Measurements from ENCODE around the gene WWOX.

The WWOX gene

DNA sequence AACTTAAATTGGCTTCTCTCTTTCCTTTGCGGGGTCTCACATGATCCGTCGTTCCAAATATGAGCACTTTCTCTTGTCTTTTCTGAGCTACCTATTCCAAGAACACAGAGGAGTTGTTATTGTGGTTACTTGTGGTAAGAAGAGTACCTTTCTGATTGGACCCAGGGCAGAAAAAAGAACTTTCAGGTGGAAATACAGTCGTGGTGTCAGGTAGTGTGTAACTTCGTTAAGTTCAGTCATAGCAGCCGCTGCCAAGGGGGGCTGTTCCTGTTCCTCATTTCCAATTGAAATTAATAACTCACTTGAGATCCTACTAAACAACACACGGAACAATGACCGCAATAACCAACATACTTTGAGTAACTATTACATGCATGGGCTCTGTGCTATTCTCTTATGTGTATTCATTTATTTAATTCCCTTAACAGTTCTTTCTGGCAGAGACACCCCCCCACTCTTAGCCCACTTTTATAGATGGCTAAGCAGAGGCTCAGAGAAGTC is 819.4 kb downstream of the WWOX start:
- no peak for DNase-seq (ENCODE audit: low read depth)

- no peak for DNase-seq (ENCODE audit: low read depth)
Observed at GRCh38 chr16:78919852-78920251, 820.4 kb downstream of the WWOX start.

DNA sequence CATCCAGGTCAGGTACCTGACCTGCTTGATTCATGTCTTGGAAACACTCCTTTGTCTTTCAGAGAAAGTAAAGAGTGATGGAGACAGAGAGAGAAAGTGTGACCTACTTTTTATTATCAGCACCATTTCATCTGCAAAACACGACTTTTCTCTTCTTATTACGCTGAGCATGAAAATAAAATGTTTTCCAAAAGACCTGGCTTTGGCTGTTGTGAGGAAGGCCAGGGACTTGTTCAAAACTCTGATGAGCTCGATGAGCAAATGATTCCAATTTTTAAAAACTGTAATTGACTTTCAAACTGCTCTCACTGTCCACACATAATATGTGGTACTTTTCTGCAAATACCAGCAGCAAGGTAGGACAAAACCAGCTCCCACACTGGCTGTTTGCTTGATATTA is 821.2 kb downstream of the WWOX start:
- no peak for DNase-seq (ENCODE audit: low read depth)

DNA sequence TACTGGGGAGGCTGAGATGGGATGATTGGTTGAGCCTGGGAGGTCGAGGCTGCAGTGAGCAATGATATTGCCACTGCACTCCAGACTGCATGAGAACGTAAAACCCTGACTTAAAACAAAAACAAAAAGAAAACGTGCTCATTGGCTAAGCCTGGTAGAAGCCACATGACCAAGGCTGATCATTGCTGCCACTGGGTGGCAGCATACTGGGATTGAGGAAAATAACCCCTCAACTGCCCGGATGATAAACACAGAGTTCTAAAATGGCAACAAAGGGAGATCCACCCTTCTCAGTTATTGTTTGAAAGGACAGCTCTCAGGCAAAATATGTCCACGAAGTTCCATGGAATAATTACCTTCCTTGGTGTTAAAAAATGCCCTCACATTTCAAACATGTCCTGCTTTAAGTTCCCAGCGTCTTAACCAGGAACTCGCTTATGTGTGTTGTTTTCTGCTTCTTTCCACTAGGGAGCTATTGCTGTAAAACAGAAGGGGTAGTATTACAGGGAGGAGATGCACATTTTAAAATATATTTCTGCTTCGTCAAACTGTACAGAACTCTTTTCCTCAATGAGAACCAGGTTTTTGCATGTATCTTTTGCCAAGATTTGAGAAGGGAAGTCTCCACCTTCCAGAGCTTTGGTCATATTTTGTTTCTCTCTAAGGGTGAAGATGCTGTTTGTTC is 825.8 kb downstream of the WWOX start:
- peak; percentile 9 for DNase-seq (ENCODE audit: low read depth)

GRCh38 chr16:78926723-78927210 is 827.3 kb downstream of the WWOX start:
- no peak for DNase-seq (ENCODE audit: low read depth)

- DNase-seq (ENCODE audit: low read depth), result no peak
Observed at GRCh38 chr16:78927766-78928165, 828.3 kb downstream of the WWOX start.

- DNase-seq (ENCODE audit: low read depth), result no peak
Observed at GRCh38 chr16:78929841-78930240, 830.4 kb downstream of the WWOX start.

GRCh38 chr16:78930561-78930960 is 831.1 kb downstream of the WWOX start:
- no peak for DNase-seq (ENCODE audit: low read depth)

DNA sequence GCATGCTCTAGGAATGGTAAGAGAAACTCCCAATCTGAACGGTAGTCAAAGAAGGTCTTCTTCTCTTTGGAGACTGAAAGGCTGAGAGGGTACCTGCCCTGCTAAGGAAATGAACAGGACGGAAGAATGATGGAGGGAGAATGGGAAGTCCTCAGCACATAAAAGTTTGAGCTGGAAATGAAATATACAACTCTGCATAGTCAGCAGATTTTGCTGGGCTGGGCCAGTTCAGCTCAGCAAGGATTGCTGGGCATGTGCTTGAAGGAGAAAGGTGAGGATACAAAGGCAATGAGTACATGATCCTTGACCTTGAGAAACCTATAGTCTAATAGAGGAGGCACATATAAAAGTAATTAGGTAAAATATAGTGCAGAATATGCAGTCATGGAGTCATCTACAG is 831.8 kb downstream of the WWOX start:
- no peak for DNase-seq (ENCODE audit: low read depth)

DNA sequence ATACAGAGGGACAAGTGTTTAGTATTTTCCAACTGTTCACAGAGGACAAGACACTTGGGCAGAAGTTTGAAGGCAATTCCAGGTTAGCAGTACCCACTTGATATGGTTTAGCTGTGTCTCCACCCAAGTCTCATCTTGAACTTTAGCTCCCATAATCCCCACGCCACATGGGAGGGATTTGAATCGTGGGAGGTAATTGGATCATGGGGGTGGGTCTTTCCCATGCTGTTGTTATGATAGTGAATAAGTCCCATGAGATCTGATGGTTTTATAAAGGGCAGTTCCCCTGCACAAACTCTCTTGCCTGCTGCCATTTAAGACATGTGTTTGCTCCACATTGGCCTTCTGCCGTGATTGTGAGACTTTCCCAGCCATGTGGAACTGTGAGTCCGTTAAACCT is 832.2 kb downstream of the WWOX start:
- DNase-seq (ENCODE audit: low read depth), result no peak

- DNase-seq (ENCODE audit: low read depth), result no peak
Observed at GRCh38 chr16:78932355-78932943, 833.0 kb downstream of the WWOX start.

DNA sequence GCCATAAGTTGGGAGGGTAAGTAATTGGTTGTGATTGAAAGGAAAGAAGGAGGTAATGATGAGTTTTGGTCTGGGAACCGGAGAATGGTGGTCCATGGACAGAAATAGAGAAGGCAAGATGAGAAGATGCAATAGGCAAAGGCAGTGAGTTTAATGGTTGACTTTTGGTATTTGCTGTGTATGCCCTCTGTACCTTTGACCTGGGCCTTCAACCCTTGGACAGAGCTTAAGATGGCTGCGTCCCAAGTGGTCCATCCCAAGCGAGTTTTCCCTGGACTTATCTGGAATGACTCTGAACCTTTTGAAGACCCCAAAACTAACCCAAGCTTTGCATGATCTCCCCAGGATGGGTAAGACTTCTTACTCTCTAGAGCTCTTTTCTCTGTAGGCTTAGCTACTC is 836.6 kb downstream of the WWOX start:
- DNase-seq (ENCODE audit: low read depth), result no peak

DNA sequence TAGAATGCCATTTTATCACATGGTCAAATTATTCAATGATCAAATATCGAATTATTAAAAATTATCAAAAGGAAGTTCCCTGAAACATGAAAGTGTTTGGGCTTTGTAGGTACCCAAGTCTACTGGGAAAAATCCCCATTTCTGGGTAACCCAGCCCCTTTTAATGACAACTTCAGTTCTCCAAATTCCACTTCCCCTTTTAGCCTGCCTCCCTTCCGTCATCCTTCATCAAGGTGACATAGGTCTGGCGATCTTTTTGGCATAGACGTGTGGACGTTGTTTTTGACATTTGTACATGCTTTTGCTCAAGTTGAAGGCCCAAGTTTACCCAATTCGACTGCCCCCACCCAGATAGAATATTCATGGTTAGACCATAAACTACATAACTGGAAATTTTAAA is 840.1 kb downstream of the WWOX start:
- DNase-seq (ENCODE audit: low read depth), result no peak

GRCh38 chr16:78942625-78943245 is 843.3 kb downstream of the WWOX start:
- DNase-seq (ENCODE audit: low read depth), result no peak

GRCh38 chr16:78945336-78945735 is 845.9 kb downstream of the WWOX start:
- no peak for DNase-seq (ENCODE audit: low read depth)

DNA sequence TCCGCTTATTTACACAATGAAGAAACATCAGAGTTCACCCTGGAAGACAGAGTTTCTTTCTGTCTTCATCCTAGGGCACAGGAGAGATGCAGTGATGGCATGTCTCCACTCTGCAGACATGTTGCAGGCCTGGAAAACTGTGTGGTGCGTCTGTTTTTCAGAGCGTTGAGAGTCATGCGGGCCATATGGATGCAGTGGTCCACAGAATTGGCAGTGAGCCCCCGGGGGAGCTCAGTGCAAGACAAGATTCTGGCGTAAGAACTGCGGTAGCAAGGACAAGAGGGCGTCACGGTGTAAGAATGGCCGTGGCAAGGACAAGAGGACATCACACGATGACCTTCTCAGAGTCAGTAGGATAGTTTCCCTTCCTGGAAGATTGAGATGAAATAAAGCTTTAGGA is 847.1 kb downstream of the WWOX start:
- no peak for DNase-seq (ENCODE audit: low read depth)

GRCh38 chr16:78950768-78951167 is 851.3 kb downstream of the WWOX start:
- DNase-seq (ENCODE audit: low read depth), result no peak

DNA sequence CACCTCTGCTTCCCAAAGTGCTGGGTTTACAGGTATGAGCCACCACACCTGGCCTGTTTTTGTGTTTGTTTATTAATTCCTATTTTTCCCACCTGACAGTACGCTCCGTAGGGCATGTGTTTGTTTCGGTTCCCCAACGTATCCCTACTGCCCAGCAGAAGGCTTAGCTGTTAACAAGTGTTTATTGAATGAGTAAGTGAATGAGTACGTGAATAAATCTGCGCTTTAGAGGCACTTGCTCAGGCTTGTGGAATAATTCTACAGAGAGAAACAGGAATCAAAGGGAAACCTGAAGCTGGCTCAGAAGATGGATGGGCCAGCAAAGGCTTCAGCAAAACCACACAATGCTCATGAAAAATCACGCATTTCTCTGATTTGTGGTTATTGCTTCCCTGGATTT is 853.2 kb downstream of the WWOX start:
- DNase-seq (ENCODE audit: low read depth), result no peak

- no peak for DNase-seq (ENCODE audit: low read depth)
Observed at GRCh38 chr16:78953526-78953925, 854.1 kb downstream of the WWOX start.

DNA sequence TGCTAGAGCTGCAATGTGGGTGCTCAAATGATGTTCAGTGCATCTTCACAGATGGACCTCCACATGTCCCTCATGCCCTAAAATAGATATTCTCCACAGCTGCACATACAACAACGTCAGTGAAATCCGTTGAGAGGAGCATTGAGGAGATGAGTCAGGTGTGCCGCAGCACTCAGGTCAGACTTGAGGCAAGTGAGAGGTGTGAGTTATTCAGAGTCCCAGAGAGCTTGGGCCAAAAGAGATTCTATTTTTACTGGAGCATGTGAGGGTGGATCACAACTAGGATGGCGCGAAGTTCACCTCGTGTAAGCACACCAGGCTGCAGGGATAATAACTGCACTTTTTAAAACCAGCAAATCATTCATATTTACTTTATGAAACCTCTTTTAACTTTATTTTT is 855.8 kb downstream of the WWOX start:
- DNase-seq (ENCODE audit: low read depth), result no peak

DNA sequence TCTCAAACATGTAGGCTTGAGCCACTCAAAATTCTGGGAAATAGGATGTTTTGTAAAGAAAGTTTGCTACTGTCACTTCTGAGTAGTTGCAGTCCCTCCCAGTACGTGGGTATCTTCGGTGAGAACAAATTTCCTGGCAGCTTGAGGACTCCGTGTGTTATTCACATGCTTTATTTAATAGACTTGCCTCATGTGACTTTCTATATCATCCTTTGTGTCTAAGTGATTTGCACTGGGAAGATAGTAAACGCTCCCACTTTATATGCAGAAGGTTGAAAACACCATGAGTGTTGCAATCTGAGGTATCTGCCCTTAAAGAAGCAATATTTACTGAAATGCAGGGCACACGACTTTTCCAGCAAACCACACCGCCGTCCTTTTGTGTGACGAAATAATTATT is 857.4 kb downstream of the WWOX start:
- no peak for DNase-seq (ENCODE audit: low read depth)

DNA sequence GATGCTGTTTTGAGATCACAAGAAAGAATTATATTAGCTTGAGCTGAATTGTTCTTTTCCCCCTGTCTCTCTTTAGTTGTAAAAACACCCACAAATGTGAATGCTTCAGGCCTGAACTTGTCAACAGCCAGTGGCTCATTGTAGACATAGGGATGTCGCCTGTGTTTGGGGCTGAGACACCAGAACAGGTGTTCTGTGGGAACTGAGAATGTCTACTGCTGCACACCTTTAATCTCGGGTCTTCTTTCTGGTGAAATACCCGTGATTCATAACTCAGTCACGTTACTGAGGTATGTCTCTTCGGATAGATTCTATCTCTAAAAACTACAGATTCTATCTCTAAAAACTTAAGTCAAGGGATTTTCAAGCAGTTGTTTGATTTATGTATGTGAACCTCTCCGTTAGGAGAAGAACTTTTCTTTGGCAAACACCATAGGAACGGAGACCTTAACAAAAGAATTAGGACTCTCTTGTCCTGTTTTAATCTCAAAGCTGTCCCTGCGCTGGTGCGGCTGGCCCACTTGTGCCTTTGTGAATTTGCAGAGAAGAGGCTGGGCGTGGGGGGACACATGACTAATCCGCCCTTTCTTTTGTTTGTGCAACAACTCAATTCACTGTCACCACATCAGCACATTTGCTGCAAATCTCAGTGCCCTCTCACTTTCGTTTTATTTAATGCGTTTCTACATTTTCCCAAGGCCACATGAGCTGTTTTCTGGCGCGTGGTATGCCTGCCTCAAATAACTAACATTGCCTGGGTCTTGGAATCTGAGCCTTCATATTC is 858.1 kb downstream of the WWOX start:
- peak; percentile 11 for DNase-seq (ENCODE audit: low read depth)

DNA sequence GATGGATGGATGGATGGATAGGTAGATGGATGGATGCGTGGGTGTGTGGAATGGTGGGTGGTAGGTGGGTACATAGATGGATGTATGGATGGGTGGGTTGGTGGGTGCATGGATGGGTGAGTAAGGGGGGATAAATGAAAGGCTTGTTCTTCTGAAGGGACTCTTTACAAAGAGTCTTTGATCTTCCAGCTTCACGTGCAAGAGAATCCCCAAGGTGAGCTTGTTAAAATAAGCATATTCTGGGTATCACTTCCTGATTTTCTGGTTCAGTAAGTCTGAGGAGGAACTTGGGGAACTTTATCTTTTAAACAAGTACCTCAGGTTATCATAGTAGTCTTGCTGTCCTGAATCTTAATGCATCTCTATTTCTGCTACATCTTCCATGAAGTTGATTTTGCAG is 862.0 kb downstream of the WWOX start:
- DNase-seq (ENCODE audit: low read depth), result no peak
